ENCODE results near the gene TNFRSF21. TPM values are rescaled to one million over a fixed set of nuclear protein-coding genes. Genes with fewer than 3 reads are reported as not detected.

Gene TNFRSF21
- total RNA-seq, 1 donor from 2014 or later, result 27.1 TPM

GRCh38 chr6:47292944-47293343 lies 16.8 kb downstream of the TNFRSF21 start:
- Mint-ChIP-seq H3K36me3 (ENCODE audit: unreplicated experiment) (no peaks in the 10 kb centered on the region), H3K9me3 (ENCODE audit: unreplicated experiment) (no peaks in the 10 kb centered on the region), H3K4me1 (ENCODE audit: low read depth, unreplicated experiment) (peaks cover 3% of the 10 kb centered on the region), H3K4me3 (ENCODE audit: unreplicated experiment) (no peak overlapping the region), H3K27ac (ENCODE audit: unreplicated experiment) (no peak overlapping the region), H3K27me3 (ENCODE audit: unreplicated experiment) (peaks cover 2% of the 10 kb centered on the region)
- no peak for TF ChIP-seq CTCF (IDR thresholded peaks at IDR 0.05; ENCODE audit: partially characterized antibody, unreplicated experiment)
- no peak for DNase-seq

GRCh38 chr6:47292027-47292426 lies 17.7 kb downstream of the TNFRSF21 start:
- H3K27ac Mint-ChIP-seq (ENCODE audit: unreplicated experiment), result no peak overlapping the region
- peaks cover 2% of the 10 kb centered on the region for H3K27me3 Mint-ChIP-seq (ENCODE audit: unreplicated experiment)
- no peaks in the 10 kb centered on the region for H3K9me3 Mint-ChIP-seq (ENCODE audit: unreplicated experiment)
- H3K36me3 Mint-ChIP-seq (ENCODE audit: unreplicated experiment), result no peaks in the 10 kb centered on the region
- H3K4me1 Mint-ChIP-seq (ENCODE audit: low read depth, unreplicated experiment), result no peaks in the 10 kb centered on the region
- no peak for TF ChIP-seq CTCF (IDR thresholded peaks at IDR 0.05; ENCODE audit: partially characterized antibody, unreplicated experiment)
- no peak for DNase-seq
- H3K4me3 Mint-ChIP-seq (ENCODE audit: unreplicated experiment), result no peak overlapping the region

- no peak overlapping the region for H3K27ac Mint-ChIP-seq (ENCODE audit: unreplicated experiment)
- H3K9me3 Mint-ChIP-seq (ENCODE audit: unreplicated experiment), result no peaks in the 10 kb centered on the region
- H3K4me1 Mint-ChIP-seq (ENCODE audit: low read depth, unreplicated experiment), result no peaks in the 10 kb centered on the region
- H3K27me3 Mint-ChIP-seq (ENCODE audit: unreplicated experiment), result peaks cover 2% of the 10 kb centered on the region
- no peak for TF ChIP-seq CTCF (IDR thresholded peaks at IDR 0.05; ENCODE audit: partially characterized antibody, unreplicated experiment)
- H3K36me3 Mint-ChIP-seq (ENCODE audit: unreplicated experiment), result no peaks in the 10 kb centered on the region
- DNase-seq, result no peak
- H3K4me3 Mint-ChIP-seq (ENCODE audit: unreplicated experiment), result no peak overlapping the region
These were observed 19.4 kb downstream of the TNFRSF21 start for GRCh38 chr6:47290124-47290834.

- no peak for TF ChIP-seq CTCF (IDR thresholded peaks at IDR 0.05; ENCODE audit: partially characterized antibody, unreplicated experiment)
- Mint-ChIP-seq H3K27ac (ENCODE audit: unreplicated experiment) (no peak overlapping the region), H3K9me3 (ENCODE audit: unreplicated experiment) (no peaks in the 10 kb centered on the region), H3K4me3 (ENCODE audit: unreplicated experiment) (no peak overlapping the region), H3K4me1 (ENCODE audit: low read depth, unreplicated experiment) (no peaks in the 10 kb centered on the region), H3K27me3 (ENCODE audit: unreplicated experiment) (no peaks in the 10 kb centered on the region), H3K36me3 (ENCODE audit: unreplicated experiment) (no peaks in the 10 kb centered on the region)
- no peak for DNase-seq
These were observed 21.2 kb downstream of the TNFRSF21 start for GRCh38 chr6:47288267-47289090.

GRCh38 chr6:47286301-47286700 lies 23.4 kb downstream of the TNFRSF21 start:
- no peak overlapping the region for H3K27ac Mint-ChIP-seq (ENCODE audit: unreplicated experiment)
- no peak for TF ChIP-seq CTCF (IDR thresholded peaks at IDR 0.05; ENCODE audit: partially characterized antibody, unreplicated experiment)
- H3K36me3 Mint-ChIP-seq (ENCODE audit: unreplicated experiment), result no peaks in the 10 kb centered on the region
- H3K27me3 Mint-ChIP-seq (ENCODE audit: unreplicated experiment), result no peaks in the 10 kb centered on the region
- H3K9me3 Mint-ChIP-seq (ENCODE audit: unreplicated experiment), result no peaks in the 10 kb centered on the region
- no peak for DNase-seq
- no peaks in the 10 kb centered on the region for H3K4me1 Mint-ChIP-seq (ENCODE audit: low read depth, unreplicated experiment)
- H3K4me3 Mint-ChIP-seq (ENCODE audit: unreplicated experiment), result no peak overlapping the region
